Progenitor cell of endocrine pancreas (in vitro differentiated cells): Measurements from ENCODE around the gene RUNX2. TPM values are rescaled to one million over a fixed set of nuclear protein-coding genes. Genes with fewer than 3 reads are reported as not detected.

Experiments used
- DNase-seq: peaks from one replicate; pipeline ENCODE4 v3.0.0; 2021; ENCODE audit warnings: low spot score; ENCODE audit not compliant: unreplicated experiment
- H3K27ac Mint-ChIP-seq: 2 replicates; pipeline ENCODE4 v1.8.0; 2021; ENCODE audit warnings: mild to moderate bottlenecking, moderate library complexity, mixed read lengths
- H3K27me3 Mint-ChIP-seq: 2 replicates; pipeline ENCODE4 v1.8.0; 2021; ENCODE audit warnings: mixed read lengths
- H3K36me3 Mint-ChIP-seq: 2 replicates; pipeline ENCODE4 v1.8.0; 2022; ENCODE audit warnings: mixed read lengths; ENCODE audit not compliant: insufficient read depth
- H3K4me1 Mint-ChIP-seq: 2 replicates; pipeline ENCODE4 v1.8.0; 2021; ENCODE audit warnings: low read depth, mixed read lengths
- H3K4me3 Mint-ChIP-seq: 2 replicates; pipeline ENCODE4 v1.8.0; 2021; ENCODE audit warnings: low read depth, mild to moderate bottlenecking, moderate library complexity, mixed read lengths
- H3K9me3 Mint-ChIP-seq: 2 replicates; pipeline ENCODE4 v1.8.0; 2021; ENCODE audit warnings: low read depth, mixed read lengths
- CTCF ChIP-seq: fragments of 200-600 bp; sonication (generic); IDR thresholded peaks from one replicate; pipeline ENCODE4 v1.5.0; 2021; ENCODE audit warnings: antibody characterized with exemption, mild to moderate bottlenecking; ENCODE audit not compliant: unreplicated experiment
- total RNA-seq: library from RNA; stranded (reverse); gene quantifications from 2 replicates; pipeline ENCODE4 v1.2.1, GENCODE V29; 2021

RUNX2 gene
- total RNA-seq, 1 donor from 2014 or later: 0.46 TPM

DNA sequence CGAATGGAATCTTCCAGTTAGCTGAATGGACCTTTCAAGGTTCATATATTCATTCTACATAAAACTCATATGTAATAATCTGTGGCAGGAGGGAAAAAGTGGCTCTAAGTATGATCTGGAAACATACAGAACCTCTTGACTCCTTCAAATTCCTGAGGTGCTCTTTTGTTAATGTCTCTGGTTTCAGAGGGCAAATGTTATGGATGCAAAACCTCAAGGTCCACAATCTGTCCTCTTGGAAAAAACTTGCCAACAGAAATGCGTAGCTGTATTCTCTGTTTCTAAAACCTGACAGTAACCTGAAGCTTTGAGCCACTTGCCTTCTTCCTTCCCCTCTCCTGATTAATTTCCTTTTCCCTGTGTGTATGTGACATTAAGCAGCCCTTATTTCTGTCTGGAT is 130.5 kb downstream of the RUNX2 start:
- no peak for TF ChIP-seq CTCF
- Mint-ChIP-seq H3K36me3 (no peaks in the 10 kb centered on the region), H3K9me3 (no peaks in the 10 kb centered on the region), H3K4me1 (no peaks in the 10 kb centered on the region), H3K27me3 (peaks cover 12% of the 10 kb centered on the region), H3K4me3 (no peak overlapping the region), H3K27ac (no peak overlapping the region)
- DNase-seq: no peak

GRCh38 chr6:45460166-45460565 is 132.0 kb downstream of the RUNX2 start:
- Mint-ChIP-seq H3K27me3 (peaks cover 12% of the 10 kb centered on the region), H3K27ac (no peak overlapping the region), H3K4me3 (no peak overlapping the region), H3K4me1 (no peaks in the 10 kb centered on the region), H3K36me3 (no peaks in the 10 kb centered on the region), H3K9me3 (no peaks in the 10 kb centered on the region)
- DNase-seq: no peak
- no peak for TF ChIP-seq CTCF

DNA sequence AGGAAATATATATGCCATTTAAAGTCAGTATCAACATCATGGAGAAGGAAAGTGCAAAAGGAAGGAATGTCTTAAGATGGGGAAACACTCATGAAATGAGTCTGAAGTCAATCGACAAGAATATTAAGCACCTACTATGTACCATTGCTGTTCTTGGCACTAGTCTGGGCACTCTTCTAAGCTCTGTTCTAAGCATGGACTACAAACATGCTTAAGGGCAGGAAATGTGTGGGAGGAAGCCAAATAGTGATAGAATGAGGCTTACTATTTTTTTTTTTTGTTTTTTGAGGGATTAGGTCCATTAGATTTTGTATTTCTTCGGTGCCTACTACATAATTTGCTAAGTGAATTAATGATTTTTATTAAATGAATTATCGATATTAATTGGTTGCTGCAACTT is 133.4 kb downstream of the RUNX2 start:
- no peak for DNase-seq
- Mint-ChIP-seq H3K27ac (no peak overlapping the region), H3K4me3 (no peak overlapping the region), H3K4me1 (no peaks in the 10 kb centered on the region), H3K27me3 (peaks cover 9% of the 10 kb centered on the region), H3K9me3 (no peaks in the 10 kb centered on the region), H3K36me3 (no peaks in the 10 kb centered on the region)
- TF ChIP-seq CTCF: no peak

DNA sequence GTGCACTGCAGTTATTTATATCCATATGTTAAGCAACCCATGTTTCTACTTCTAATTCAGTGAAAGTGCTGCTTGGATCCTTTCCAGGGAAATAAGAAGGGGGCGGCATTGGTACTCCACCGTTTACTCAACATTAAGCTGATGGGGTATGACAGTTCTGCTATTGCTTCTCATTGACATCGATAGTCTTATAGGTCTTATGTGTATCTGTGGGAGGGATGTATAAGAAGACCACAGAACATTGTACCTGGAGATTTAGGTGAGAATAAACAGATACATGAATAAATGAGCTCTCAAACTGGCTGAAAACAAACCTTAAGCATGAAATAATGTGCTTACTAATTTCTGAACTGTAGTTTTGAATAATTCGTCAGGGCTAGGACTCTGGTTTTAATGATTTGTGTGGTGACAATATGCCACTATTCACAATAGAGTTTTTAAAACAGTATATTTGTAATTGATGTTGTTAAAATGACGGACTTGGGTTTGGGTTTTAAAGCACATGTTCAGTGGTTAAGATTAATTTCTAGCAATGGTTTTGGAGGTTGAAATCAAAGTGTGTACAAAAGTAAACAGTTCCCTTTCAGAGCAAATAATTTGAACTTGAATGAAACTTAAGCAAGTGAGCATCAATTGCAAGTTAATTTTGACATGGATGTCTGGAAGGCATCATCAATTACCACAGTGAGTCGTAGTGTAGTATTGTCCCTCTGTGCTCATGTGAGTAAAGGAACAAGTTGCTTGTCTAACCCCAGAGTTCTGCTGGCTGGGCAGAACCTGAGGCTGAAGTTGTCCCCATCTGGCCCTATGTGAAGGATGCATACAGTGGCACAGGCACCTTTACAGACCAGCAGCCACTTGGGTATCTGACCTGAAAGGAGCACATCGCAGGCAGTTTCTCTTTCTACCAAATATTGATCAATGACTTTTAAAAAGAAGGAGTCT is 134.3 kb downstream of the RUNX2 start:
- DNase-seq: no peak
- no peak overlapping the region for H3K27ac Mint-ChIP-seq
- H3K36me3 Mint-ChIP-seq: no peaks in the 10 kb centered on the region
- TF ChIP-seq CTCF: no peak
- peaks cover 2% of the 10 kb centered on the region for H3K27me3 Mint-ChIP-seq
- no peaks in the 10 kb centered on the region for H3K4me1 Mint-ChIP-seq
- no peak overlapping the region for H3K4me3 Mint-ChIP-seq
- H3K9me3 Mint-ChIP-seq: no peaks in the 10 kb centered on the region

DNA sequence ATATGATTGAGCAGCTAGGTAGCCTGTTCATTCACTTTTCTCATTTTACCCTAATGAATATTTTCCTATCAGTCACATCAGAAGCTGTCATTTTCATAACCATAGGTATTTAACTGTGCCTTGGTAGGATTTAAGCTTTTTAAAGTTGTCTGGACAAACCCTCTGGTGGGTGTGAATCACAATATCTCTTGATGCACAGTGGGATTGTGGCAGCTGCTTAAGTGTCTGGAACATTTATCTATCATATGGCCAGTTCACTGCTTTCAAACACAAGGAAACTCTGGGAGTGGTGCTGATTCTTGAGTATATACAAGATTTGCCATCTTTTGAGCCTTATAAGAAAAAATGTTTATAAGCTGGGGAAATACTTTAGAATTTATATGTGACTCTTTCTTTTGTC is 136.6 kb downstream of the RUNX2 start:
- Mint-ChIP-seq H3K36me3 (no peaks in the 10 kb centered on the region), H3K4me3 (no peak overlapping the region), H3K27ac (no peak overlapping the region), H3K4me1 (no peaks in the 10 kb centered on the region), H3K9me3 (no peaks in the 10 kb centered on the region), H3K27me3 (peaks cover 2% of the 10 kb centered on the region)
- TF ChIP-seq CTCF: no peak
- no peak for DNase-seq
